K562 (cell line): ENCODE data around the gene NIPAL4. TPM values are rescaled to one million over a fixed set of nuclear protein-coding genes. Genes with fewer than 3 reads are reported as not detected.

Experiments used
- ATAC-seq: fragments of 200-7000 bp; cut with Tn5 transposase; 3 replicates; pipeline ENCODE4 v1.9.1; 2020; ENCODE audit warnings: moderate library complexity
- BruUV-seq: library from RNA; stranded (reverse); fragments of 400-500 nt; replicated peaks from 2 replicates; lab custom pipeline; 2021; lab: Mats Ljungman, UMichigan
- CTCF ChIA-PET: fragments of 300-600 bp; formaldehyde crosslinking; extraction: SDS; loops from one replicate; lab custom pipeline; 2021; ENCODE audit warnings: low intra/inter-chr PET ratio; lab: Yijun Ruan, JAX
- POLR2A ChIA-PET: fragments of 300-600, 350-650 bp; sonication (Branson Sonifier 250); formaldehyde crosslinking; extraction: SDS; loops from one replicate; lab custom pipeline; 2021; ENCODE audit warnings: antibody characterized with exemption, inconsistent platforms; lab: Yijun Ruan, JAX
- DNase-seq, 4 experiments: peaks; one replicate each; pipeline versions ENCODE4 v3.0.0 to v3.0.0-alpha.2; 2011 to 2018; ENCODE audit warnings: low spot score in 3 of 4, mixed read lengths in 3 of 4; ENCODE audit errors: extremely low read depth in 1 of 4
- FAIRE-seq: peaks from 2 replicates; lab custom pipeline; 2011; peaks lifted over from hg19 to GRCh38; lab: Jason Lieb, UNC
- H2AFZ ChIP-seq: 2 replicates; pipeline ENCODE4 v1.6.0; 2011; ENCODE audit warnings: low read depth, low read length, control low read depth, inconsistent platforms
- H3K27ac ChIP-seq: fragments of 200-600 bp; 3 replicates; pipeline ENCODE4 v1.8.0; 2011; ENCODE audit warnings: low read depth, mild to moderate bottlenecking, control low read depth, inconsistent platforms, low read length, moderate library complexity, mixed read lengths; ENCODE audit errors: extremely low read depth
- H3K27me3 ChIP-seq, 2 experiments: fragments of 300-600 bp in 1 of 2; 2 replicates in 1 of 2; 3 replicates in 1 of 2; pipeline versions ENCODE4 v1.6.0 to v1.8.0; 2011; ENCODE audit warnings: inconsistent platforms in 2 of 2, low read length in 2 of 2, mild to moderate bottlenecking in 1 of 2, mixed read lengths in 1 of 2, moderate library complexity in 1 of 2; ENCODE audit not compliant: control insufficient read depth in 2 of 2, insufficient read depth in 2 of 2
- H3K36me3 ChIP-seq: fragments of 300-600 bp; 3 replicates; pipeline ENCODE4 v1.8.0; 2011; ENCODE audit warnings: mild to moderate bottlenecking, low read length, inconsistent platforms; ENCODE audit not compliant: control insufficient read depth, insufficient read depth
- H3K4me1 ChIP-seq, 2 experiments: fragments of 200-600 bp in 1 of 2; replicated peaks in 1 of 2; 2 replicates in 1 of 2; 3 replicates in 1 of 2; pipeline versions ENCODE4 v1.5.1 to v1.8.0; 2011; ENCODE audit warnings: inconsistent platforms in 2 of 2, low read length in 2 of 2, mild to moderate bottlenecking in 1 of 2, mixed read lengths in 1 of 2, moderate library complexity in 1 of 2; ENCODE audit not compliant: control insufficient read depth in 2 of 2, insufficient read depth in 2 of 2
- H3K4me2 ChIP-seq: 2 replicates; pipeline ENCODE4 v1.6.1; 2011; ENCODE audit warnings: low read length, control low read depth, inconsistent platforms, mixed read lengths; ENCODE audit not compliant: insufficient read depth
- H3K4me3 ChIP-seq: fragments of 200-600 bp; sonication (generic), shearing (Covaris generic); 2 replicates; pipeline ENCODE4 v1.5.1; 2016; ENCODE audit warnings: control low read depth, inconsistent platforms
- H3K79me2 ChIP-seq: fragments of 200-600 bp; 3 replicates; pipeline ENCODE4 v1.8.0; 2011; ENCODE audit warnings: low read length, inconsistent platforms; ENCODE audit not compliant: control insufficient read depth, insufficient read depth
- H3K9ac ChIP-seq, 2 experiments: 2 replicates each; pipeline versions ENCODE4 v1.6.0 to v1.6.1; 2011; ENCODE audit warnings: low read depth in 2 of 2, low read length in 2 of 2, control low read depth in 1 of 2, inconsistent platforms in 1 of 2, mild to moderate bottlenecking in 1 of 2, mixed read lengths in 1 of 2; ENCODE audit not compliant: insufficient read depth in 1 of 2
- H3K9me1 ChIP-seq: one replicate; pipeline ENCODE4 v1.6.0; 2011; ENCODE audit warnings: inconsistent platforms, mild to moderate bottlenecking, low read length, moderate library complexity; ENCODE audit not compliant: control insufficient read depth, insufficient read depth
- H3K9me3 ChIP-seq: replicated peaks from 2 replicates; pipeline ENCODE4 v1.5.1; 2011; ENCODE audit warnings: low read depth, low read length, inconsistent platforms; ENCODE audit not compliant: control insufficient read depth, insufficient read depth
- H4K20me1 ChIP-seq: replicated peaks from 2 replicates; pipeline ENCODE4 v1.6.1; 2011; ENCODE audit warnings: low read length, inconsistent platforms, mixed read lengths; ENCODE audit not compliant: control insufficient read depth, insufficient read depth
- BCL6 ChIP-seq: fragments of 250-450 bp; sonication (Bioruptor Pico); IDR thresholded peaks from 2 replicates; pipeline ENCODE4 v1.4.0; 2020
- BRD9 ChIP-seq: fragments of 450-650 bp; IDR thresholded peaks from 2 replicates; pipeline ENCODE4 v1.6.1; 2018; ENCODE audit warnings: low read depth; ENCODE audit not compliant: partially characterized antibody
- CREBBP ChIP-seq: IDR thresholded peaks from one replicate; pipeline ENCODE4 v1.6.1; 2012; ENCODE audit warnings: low read depth, mild to moderate bottlenecking, control low read depth, inconsistent platforms, low read length
- CSDE1 ChIP-seq, 2 experiments: fragments of 450-650 bp; IDR thresholded peaks; 2 replicates each; pipeline ENCODE4 v1.6.1; 2016; ENCODE audit warnings: mild to moderate bottlenecking in 1 of 2
- MAFG ChIP-seq: fragments of 450-650 bp; conservative IDR thresholded peaks from 2 replicates; pipeline ENCODE4 v1.6.1; 2016; ENCODE audit warnings: missing genetic modification characterization, missing compliant biosample characterization
- MED1 ChIP-seq: sonication (generic); formaldehyde crosslinking; IDR thresholded peaks from 2 replicates; pipeline ENCODE4 v1.8.1; 2023; ENCODE audit warnings: missing genetic modification reagents, borderline replicate concordance
- NFXL1 ChIP-seq: fragments of 450-650 bp; formaldehyde crosslinking; IDR thresholded peaks from 2 replicates; pipeline ENCODE4 v1.4.0; 2021; ENCODE audit warnings: mild to moderate bottlenecking
- NONO ChIP-seq, 2 experiments: fragments of 200-400 bp in 1 of 2; fragments of 450-650 bp in 1 of 2; formaldehyde crosslinking in 1 of 2; IDR thresholded peaks; 2 replicates each; pipeline ENCODE4 v1.6.1; 2017; ENCODE audit warnings: low read depth in 2 of 2, mild to moderate bottlenecking in 2 of 2, moderate library complexity in 2 of 2, low read length in 1 of 2
- TAF15 ChIP-seq: fragments of 200-400 bp; formaldehyde crosslinking; IDR thresholded peaks from 2 replicates; pipeline ENCODE4 v1.6.1; 2017; ENCODE audit warnings: mild to moderate bottlenecking, low read depth, low read length, moderate library complexity
- TAF7 ChIP-seq: fragments of 450-650 bp; IDR thresholded peaks from 2 replicates; pipeline ENCODE4 v1.6.1; 2016; ENCODE audit warnings: missing genetic modification characterization, missing compliant biosample characterization
- TRIM25 ChIP-seq: fragments of 450-650 bp; IDR thresholded peaks from 2 replicates; pipeline ENCODE4 v1.7.0; 2016; ENCODE audit warnings: borderline replicate concordance
- ZNF445 ChIP-seq: fragments of 250-450 bp; sonication (Bioruptor Pico); IDR thresholded peaks from 2 replicates; pipeline ENCODE4 v1.4.0; 2020; ENCODE audit warnings: low read depth, mild to moderate bottlenecking, moderate library complexity
- ZNF609 ChIP-seq: sonication (generic); formaldehyde crosslinking; IDR thresholded peaks from 2 replicates; pipeline ENCODE4 v1.8.1; 2023; ENCODE audit warnings: missing genetic modification reagents, mild to moderate bottlenecking, borderline replicate concordance
- WGBS: fragments of 100-300 bp; shearing (Covaris generic); methylation state at CpG from one replicate; pipeline ENCODE4 v1.1.6; 2016; ENCODE audit warnings: low coverage, mixed read lengths; ENCODE audit not compliant: insufficient coverage; ENCODE audit errors: missing lambda C conversion rate; 5-methylcytosine and 5-hydroxymethylcytosine counted together
- in situ Hi-C: fragments of 300-500 bp; cut with MboI; formaldehyde crosslinking; loops from 4 replicates; pipeline ENCODE4 v1.15.0; 2018; ENCODE audit warnings: inconsistent platforms, mixed read lengths
- intact Hi-C: fragments of 100-400 bp; cut with micrococcal nuclease; formaldehyde crosslinking; loops from 2 replicates; pipeline ENCODE4 v1.14.2; 2022
- polyA plus RNA-seq, 8 experiments: library from polyadenylated mRNA; depleted of rRNA in 4 of 8; stranded (reverse) in 5 of 8; unstranded in 3 of 8; fragments of >200 nt; fragmentation: Nextera tagmentation in 2 of 8; fragmentation: Illumina TruSeq in 1 of 8; extraction: Ambion mirVana in 2 of 8; extraction: Trizol in 1 of 8; gene quantifications; 2 replicates each; pipeline versions ENCODE4 v1.2.1 to v1.2.3, GENCODE V29; 2011 to 2014; ENCODE audit warnings: inconsistent platforms in 1 of 8, missing spikeins in 1 of 8
- total RNA-seq, 7 experiments: library from RNA; depleted of rRNA in 6 of 7; stranded (reverse); fragments of >200 nt in 6 of 7; fragmentation: Illumina TruSeq in 2 of 7; extraction: Trizol in 2 of 7; gene quantifications; 2 replicates each; pipeline versions ENCODE4 v1.2.1 to v1.2.3, GENCODE V29; 2011 to 2021; ENCODE audit warnings: low replicate concordance in 1 of 7

Gene NIPAL4
- total and polyA plus RNA-seq, 9 of the 15 experiments (the other 6 are each of a cell fraction or from before 2014, with no cell fraction given) = not detected

GRCh38 chr5:157496864-157497263, 36.9 kb downstream of the NIPAL4 start:
- Histone ChIP-seq H3K9ac (peak overlapping the region in 1 of 2 experiments; percentile 68; a peak in 2 of 4 replicates), H3K36me3 (no peaks in the 10 kb centered on the region), H2AFZ (no peak overlapping the region), H3K27me3 (peaks cover 0 to 4% of the 10 kb centered on the region in 2 experiments; a peak in 1 of 5 replicates), H3K4me1 (no peaks in the 10 kb centered on the region), H3K79me2 (no peaks in the 10 kb centered on the region), H3K27ac (no peak overlapping the region), H3K9me1 (no peaks in the 10 kb centered on the region), H4K20me1 (no peaks in the 10 kb centered on the region), H3K9me3 (no peaks in the 10 kb centered on the region), H3K4me3 (no peak overlapping the region), H3K4me2 (no peak overlapping the region)
- intact Hi-C loops (no loop called here), in situ Hi-C loops (no loop called here)
- no peak for DNase-seq
- 0% methylated on average over 2 of the region's 8 CpGs for WGBS
- BruUV-seq = no TSS peak
- no peak for FAIRE-seq
- POLR2A ChIA-PET = no interaction called here
- TF ChIP-seq BRD9 (no peak), NFXL1 (no peak), NONO (IDR thresholded peaks at IDR 0.05; ENCODE audit: low read depth in 2 of 2, low read length in 1 of 2) (no peak), ZNF445 (CRISPR knock-in tag) (no peak), ZNF609 (CRISPR knock-in tag) (no peak), CREBBP (no peak), MAFG (tag) (no peak), TAF7 (tag) (no peak), CSDE1 (IDR thresholded peaks at IDR 0.05) (no peak), BCL6 (CRISPR knock-in tag) (no peak), TAF15 (no peak), TRIM25 (no peak), MED1 (no peak)
- CTCF ChIA-PET = no interaction called here
- ATAC-seq = no peak
